Fibroblast of the aortic adventitia (primary cell): ENCODE data around the gene GLYR1. TPM values are rescaled to one million over a fixed set of nuclear protein-coding genes. Genes with fewer than 3 reads are reported as not detected.
A peak's percentile ranks its signal among the peaks of the same experiment; 100 is the strongest.

Experiments used
- DNase-seq: peaks from one replicate; pipeline ENCODE4 v3.0.0-alpha.2; 2010; ENCODE audit warnings: low read depth
- H3K4me3 ChIP-seq: 2 replicates; pipeline ENCODE4 v1.5.1; 2011; ENCODE audit warnings: low read depth, mild to moderate bottlenecking, control low read depth, low read length, moderate library complexity
- total RNA-seq: library from RNA; depleted of rRNA; stranded (reverse); fragments of >200 nt; gene quantifications from 2 replicates; pipeline ENCODE4 v1.2.3, GENCODE V29; 2012; ENCODE audit warnings: low replicate concordance
- TF ChIP-seq, protein P1 (sequence below): IDR thresholded peaks from 2 replicates; pipeline ENCODE4 v1.5.1; 2011; ENCODE audit warnings: mild to moderate bottlenecking, low read length, control low read depth, inconsistent platforms; ENCODE audit not compliant: insufficient read depth

The GLYR1 gene
- total RNA-seq, 1 donor: 55.0 TPM

GRCh38 chr16:4768549-4769305, 78.4 kb downstream of the GLYR1 start:
- peak; percentile 93 for DNase-seq
- TF ChIP-seq, protein P1, sequence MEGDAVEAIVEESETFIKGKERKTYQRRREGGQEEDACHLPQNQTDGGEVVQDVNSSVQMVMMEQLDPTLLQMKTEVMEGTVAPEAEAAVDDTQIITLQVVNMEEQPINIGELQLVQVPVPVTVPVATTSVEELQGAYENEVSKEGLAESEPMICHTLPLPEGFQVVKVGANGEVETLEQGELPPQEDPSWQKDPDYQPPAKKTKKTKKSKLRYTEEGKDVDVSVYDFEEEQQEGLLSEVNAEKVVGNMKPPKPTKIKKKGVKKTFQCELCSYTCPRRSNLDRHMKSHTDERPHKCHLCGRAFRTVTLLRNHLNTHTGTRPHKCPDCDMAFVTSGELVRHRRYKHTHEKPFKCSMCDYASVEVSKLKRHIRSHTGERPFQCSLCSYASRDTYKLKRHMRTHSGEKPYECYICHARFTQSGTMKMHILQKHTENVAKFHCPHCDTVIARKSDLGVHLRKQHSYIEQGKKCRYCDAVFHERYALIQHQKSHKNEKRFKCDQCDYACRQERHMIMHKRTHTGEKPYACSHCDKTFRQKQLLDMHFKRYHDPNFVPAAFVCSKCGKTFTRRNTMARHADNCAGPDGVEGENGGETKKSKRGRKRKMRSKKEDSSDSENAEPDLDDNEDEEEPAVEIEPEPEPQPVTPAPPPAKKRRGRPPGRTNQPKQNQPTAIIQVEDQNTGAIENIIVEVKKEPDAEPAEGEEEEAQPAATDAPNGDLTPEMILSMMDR: no peak
- peak overlapping the region; percentile 77 for H3K4me3 ChIP-seq

- peak overlapping the region; percentile 77 for H3K4me3 ChIP-seq
- DNase-seq: peak; percentile 47
- TF ChIP-seq, protein P1: no peak
Observed at GRCh38 chr16:4767872-4768548, 79.1 kb downstream of the GLYR1 start.

DNA sequence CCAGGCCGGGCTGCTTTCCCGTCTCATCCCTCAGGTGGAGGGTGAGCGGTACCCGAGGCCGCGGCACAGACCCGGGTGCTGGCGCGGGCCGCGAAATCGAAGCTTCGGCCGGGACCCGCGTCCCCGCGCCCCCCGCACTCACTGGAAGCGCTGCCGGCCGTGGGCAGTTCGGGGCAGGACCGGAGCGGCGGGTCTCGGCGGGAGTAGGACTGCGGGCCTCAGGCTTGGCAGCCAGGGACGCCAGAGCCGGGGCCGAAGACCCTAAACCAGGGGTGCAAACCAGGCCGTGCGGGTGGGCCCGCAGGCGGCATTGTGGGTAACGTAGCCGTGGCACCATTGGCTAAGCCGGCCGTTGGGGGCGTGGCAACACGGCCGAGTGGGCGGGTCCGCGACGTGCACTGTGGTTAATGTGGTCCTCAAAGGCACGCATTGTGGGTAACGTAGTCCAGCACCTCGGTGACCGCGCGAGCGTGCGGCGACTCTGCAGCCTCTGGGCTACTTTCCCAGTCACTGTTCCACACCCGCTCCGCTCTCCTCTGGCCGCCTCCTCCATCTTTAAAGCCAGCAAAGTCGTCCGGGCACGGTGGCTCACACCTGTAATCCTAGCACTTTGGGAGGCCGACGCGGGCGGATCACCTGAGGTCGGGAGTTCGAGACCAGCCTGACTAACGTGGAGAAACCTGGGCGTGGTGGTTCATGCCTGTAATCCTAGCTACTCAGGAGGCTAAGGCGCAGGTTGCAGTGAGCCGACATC, 80.0 kb downstream of the GLYR1 start, which contains the start of gene ZNF500:
TSS of gene ZNF500 (minus strand) at position 288 of the 754 bp plus-strand sequence. CDS start 1,184 bp downstream, outside the sequence.
- TF ChIP-seq, protein P1: no peak
- H3K4me3 ChIP-seq: peak within 1 kb of the TSS; percentile 86
- DNase-seq: peak; percentile 95

DNA sequence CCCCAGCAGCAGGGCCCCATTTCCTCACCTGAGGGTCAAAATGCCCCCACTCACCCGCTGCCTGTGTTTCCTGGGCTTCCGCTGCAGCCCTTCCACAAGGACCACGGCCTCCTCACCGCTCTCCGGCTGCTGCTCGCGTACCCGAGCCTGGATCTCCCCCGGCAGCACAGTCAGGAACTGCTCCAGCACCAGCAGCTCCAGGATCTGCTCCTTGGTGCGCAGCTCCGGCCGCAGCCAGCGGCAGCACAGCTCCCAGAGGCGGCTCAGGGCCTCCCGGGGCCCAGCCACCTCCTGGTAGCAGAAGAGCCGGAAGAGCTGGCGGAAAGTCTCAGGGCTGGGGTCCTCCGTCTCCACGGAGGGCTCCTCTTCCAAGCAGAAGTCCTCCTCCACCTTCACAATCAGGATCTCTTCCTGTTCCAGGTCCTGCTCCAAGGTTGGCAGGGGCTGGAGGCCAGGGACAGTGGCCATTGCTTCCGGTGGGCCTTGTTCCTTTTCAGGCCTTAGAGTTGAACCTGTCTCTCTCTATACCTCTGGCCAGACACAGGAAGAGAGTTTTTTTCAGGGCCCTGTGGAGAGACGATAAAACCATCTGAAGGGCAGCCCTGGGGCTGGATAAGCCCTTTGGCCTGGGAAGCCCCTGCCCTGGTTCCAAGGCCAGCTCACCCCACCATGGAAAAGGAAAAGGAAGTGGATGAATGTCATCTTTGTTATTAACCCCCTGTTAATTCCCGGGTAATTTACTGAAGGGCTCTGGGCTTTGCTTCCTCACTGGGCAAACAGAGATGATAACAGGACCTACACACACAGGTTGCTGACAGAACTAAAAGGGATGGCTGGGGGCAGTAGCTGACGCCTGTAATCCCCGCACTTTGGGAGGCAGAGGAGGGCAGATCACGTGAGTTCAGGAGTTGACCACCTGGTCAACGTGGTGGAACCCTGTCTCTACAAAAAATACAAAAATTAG, 81.3 kb downstream of the GLYR1 start:
- H3K4me3 ChIP-seq: peak overlapping the region; percentile 86
- TF ChIP-seq, protein P1: no peak
- DNase-seq: no peak

DNA sequence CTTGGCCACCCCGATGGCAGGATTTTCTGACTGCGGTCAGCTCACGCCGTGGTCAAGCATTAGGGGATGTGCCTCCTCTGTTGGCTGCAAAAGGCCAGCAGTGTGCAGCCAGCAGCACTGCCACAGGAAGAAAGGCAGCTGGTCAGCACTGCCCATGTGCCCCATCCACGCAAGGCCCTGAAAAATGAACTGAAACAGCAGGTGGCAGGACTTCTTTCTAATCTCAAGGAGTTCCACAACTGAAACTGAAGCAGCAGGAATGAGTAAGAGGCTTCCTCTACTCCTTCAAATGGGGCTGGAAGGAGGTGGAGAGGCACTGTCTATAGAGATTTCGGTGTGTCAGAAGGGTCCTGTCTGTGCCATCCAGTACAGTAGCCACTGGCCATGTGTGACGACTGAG, 83.3 kb downstream of the GLYR1 start:
- no peak overlapping the region for H3K4me3 ChIP-seq
- no peak for DNase-seq
- TF ChIP-seq, protein P1: no peak

DNA sequence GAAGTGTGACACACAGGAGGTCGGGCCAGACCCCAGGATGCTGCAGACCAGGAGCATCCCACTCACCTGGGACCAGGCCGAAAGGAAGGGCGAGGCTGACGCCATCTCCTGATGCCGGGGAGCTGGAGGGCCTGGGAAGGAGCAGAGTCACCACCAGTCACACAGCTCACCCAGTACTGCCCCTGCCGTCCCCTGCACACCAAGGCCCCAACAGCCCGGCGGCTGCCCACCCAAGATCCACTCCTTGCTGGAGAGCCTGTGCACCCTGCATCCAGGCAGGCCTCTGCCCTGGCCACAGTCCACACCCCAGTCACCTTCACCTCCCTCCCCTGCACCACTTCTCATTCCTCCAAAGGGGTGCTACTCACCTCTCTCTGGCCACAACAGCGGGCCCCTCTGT, 84.9 kb downstream of the GLYR1 start:
- H3K4me3 ChIP-seq: no peak overlapping the region
- DNase-seq: no peak
- TF ChIP-seq, protein P1: no peak
